Central memory CD8-positive, alpha-beta T cell (primary cell): ENCODE results near the gene KIAA1328.
"Not testable (repeated sequence)": the region's sequence is repeated elsewhere in the genome, so short reads cannot be mapped to it uniquely, and the experiment has no call there.

Source experiments
- ATAC-seq: fragments of 150-1000 bp; cut with Tn5 transposase; replicated peaks from 2 replicates; pipeline ENCODE4 v1.10.0; 2022; ENCODE audit warnings: mild to moderate bottlenecking, moderate FRiP score, moderate number of reproducible peaks; ENCODE audit not compliant: poor library complexity, severe bottlenecking; ENCODE audit errors: extremely low read depth
- DNase-seq, 2 donors: peaks; one replicate each; pipeline ENCODE4 v3.0.0; 2021; ENCODE audit warnings: low spot score in 2 of 2
- H3K27ac Mint-ChIP-seq: one replicate; pipeline ENCODE4 v1.8.0; 2022; ENCODE audit warnings: low read depth, mild to moderate bottlenecking, moderate library complexity, mixed read lengths
- H3K27me3 Mint-ChIP-seq: one replicate; pipeline ENCODE4 v1.8.0; 2022; ENCODE audit warnings: mixed read lengths
- H3K36me3 Mint-ChIP-seq: one replicate; pipeline ENCODE4 v1.8.0; 2022; ENCODE audit warnings: mild to moderate bottlenecking, moderate library complexity, mixed read lengths; ENCODE audit not compliant: insufficient read depth
- H3K4me1 Mint-ChIP-seq: one replicate; pipeline ENCODE4 v1.8.0; 2022; ENCODE audit warnings: mixed read lengths
- H3K4me3 Mint-ChIP-seq: one replicate; pipeline ENCODE4 v1.8.0; 2022; ENCODE audit warnings: mild to moderate bottlenecking, moderate library complexity, mixed read lengths
- H3K9me3 Mint-ChIP-seq: one replicate; pipeline ENCODE4 v1.8.0; 2022; ENCODE audit warnings: mixed read lengths

KIAA1328 gene

DNA sequence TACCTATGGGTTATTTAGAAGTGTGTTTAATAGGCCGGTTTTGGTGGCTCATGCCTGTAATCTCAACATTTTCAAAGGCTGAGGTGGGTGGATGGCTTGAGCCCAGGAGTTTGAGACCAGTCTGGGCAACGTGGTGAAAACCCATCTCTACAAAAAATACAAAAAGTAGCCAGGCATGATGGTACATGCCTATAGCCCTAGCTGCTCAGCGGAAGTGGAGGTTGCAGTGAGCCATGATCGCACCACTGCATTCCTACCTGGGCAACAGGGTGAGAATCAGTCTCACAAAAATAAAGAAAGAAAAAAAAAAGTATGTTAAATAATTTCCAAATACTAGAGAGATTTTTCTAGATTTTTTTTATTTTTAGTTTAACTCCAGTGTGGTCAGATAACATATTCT is 316.0 kb downstream of the KIAA1328 start:
- DNase-seq (no peak), ATAC-seq (no peak)
- H3K9me3 Mint-ChIP-seq: peaks cover 9% of the 10 kb centered on the region
- H3K4me1 Mint-ChIP-seq: no peaks in the 10 kb centered on the region
- H3K36me3 Mint-ChIP-seq: no peaks in the 10 kb centered on the region
- no peak overlapping the region for H3K4me3 Mint-ChIP-seq
- H3K27me3 Mint-ChIP-seq: no peaks in the 10 kb centered on the region
- no peak overlapping the region for H3K27ac Mint-ChIP-seq

DNA sequence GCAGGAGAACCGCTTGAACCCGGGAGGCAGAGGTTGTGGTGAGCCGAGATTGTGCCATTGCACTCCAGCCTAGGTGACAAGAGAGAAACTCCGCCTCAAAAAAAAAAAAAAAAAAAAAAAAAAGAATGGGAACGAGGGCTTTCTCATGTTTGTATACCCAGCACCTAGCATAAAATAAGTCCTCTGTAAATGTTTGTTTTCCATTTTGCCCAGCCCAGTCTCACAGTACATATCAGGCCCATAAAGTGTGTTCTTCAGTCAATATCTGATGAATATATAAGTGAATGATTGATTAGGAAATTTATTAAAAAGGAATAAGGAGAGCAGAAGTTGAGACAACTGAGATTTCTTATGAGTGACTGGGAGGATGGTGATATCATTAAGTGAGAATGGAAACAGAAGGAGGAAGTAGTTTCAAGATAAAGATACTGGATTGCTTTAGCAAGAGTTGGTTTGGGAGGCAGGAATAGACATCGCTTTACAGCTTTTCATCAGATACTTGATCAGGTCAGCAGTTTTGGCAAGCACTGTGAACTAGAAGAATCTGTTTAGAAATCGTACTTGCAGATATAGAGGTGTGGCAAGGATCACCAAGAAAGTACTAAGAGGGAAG is 327.5 kb downstream of the KIAA1328 start:
- Mint-ChIP-seq H3K4me1 (no peaks in the 10 kb centered on the region), H3K27me3 (no peaks in the 10 kb centered on the region), H3K9me3 (no peaks in the 10 kb centered on the region), H3K27ac (no peak overlapping the region), H3K36me3 (no peaks in the 10 kb centered on the region), H3K4me3 (no peak overlapping the region)
- ATAC-seq: no peak
- no peak for DNase-seq

DNA sequence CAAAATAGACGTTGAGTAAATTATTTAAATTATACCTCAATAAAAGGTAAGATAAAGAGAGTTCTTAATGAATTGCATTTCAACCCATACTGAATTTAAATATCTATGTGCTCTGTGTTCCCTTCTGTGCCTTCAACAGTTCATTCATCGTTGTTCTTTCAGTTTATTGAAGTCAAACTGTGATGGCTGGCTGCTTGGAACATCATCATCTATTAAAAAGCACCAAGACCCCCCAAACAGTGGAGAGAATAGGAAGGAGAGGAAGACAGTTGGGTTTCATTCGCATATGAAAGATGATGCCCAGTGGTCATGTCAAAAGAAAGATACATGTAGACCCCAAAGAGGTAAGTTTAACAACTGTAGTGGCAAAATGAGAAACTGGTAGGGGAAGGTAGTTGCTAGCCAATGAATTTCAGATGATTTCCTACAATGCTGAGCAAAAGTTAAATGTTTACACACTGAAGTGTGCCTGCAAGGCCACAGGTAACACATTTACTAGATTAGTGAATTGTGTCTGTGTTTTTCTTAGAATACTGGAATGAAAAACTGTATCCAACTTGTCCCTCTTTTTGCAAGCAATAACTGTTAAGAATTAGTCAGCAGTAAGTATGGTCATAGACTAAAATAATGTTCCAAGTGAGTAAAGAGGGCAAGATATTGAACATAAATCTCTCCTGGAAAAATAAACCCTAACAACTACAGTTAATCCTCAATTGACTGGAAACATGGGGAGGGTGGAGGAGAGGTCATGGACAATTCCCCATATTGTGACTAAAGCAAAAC is 331.3 kb downstream of the KIAA1328 start:
- H3K4me1 Mint-ChIP-seq: no peaks in the 10 kb centered on the region
- H3K27me3 Mint-ChIP-seq: no peaks in the 10 kb centered on the region
- DNase-seq (no peak), ATAC-seq (no peak)
- H3K27ac Mint-ChIP-seq: no peak overlapping the region
- H3K36me3 Mint-ChIP-seq: peaks cover 2% of the 10 kb centered on the region
- H3K9me3 Mint-ChIP-seq: no peaks in the 10 kb centered on the region
- no peak overlapping the region for H3K4me3 Mint-ChIP-seq

DNA sequence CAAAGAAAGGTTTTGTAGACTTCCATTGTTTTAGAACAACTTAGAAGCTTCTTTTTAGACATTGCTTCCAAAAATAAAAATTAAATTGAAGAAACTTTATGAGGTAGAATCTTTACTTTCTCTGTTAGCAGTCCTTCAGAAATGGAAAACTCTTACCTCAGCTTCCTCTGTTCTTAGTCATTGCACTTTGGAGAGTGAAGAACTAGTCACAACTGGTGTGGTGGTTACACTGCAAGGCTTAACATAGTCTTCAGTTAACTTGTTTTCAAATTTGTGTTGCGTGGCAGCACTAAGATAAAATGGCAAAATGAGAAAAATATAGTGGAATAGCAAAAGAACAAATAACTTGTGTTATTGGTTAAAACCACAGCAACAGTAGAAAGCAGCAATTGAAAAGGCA is 332.6 kb downstream of the KIAA1328 start:
- H3K9me3 Mint-ChIP-seq: no peaks in the 10 kb centered on the region
- no peaks in the 10 kb centered on the region for H3K4me1 Mint-ChIP-seq
- no peaks in the 10 kb centered on the region for H3K27me3 Mint-ChIP-seq
- H3K27ac Mint-ChIP-seq: no peak overlapping the region
- H3K4me3 Mint-ChIP-seq: no peak overlapping the region
- DNase-seq (no peak), ATAC-seq (no peak)
- peaks cover 2% of the 10 kb centered on the region for H3K36me3 Mint-ChIP-seq

DNA sequence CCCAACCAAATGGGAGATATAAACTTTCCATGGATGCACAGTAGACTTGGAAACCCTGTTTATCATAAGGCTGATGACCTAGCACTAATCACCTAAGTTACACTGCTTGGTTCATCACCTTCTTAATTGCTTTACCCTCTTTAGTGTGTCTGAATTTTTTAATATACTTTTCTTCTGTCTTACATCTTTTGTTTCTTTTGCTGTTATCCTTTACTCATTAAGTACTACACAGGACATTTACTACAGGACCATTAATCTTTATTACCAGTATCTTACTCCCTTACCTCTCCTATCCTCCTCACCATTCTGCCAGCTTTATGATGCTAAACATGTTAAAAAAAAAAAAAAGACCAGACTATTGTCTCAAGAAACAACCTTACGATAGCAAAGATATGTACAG is 333.6 kb downstream of the KIAA1328 start:
- no peaks in the 10 kb centered on the region for H3K9me3 Mint-ChIP-seq
- no peaks in the 10 kb centered on the region for H3K4me1 Mint-ChIP-seq
- ATAC-seq: no peak
- no peak overlapping the region for H3K4me3 Mint-ChIP-seq
- H3K27ac Mint-ChIP-seq: no peak overlapping the region
- peaks cover 2% of the 10 kb centered on the region for H3K36me3 Mint-ChIP-seq
- no peaks in the 10 kb centered on the region for H3K27me3 Mint-ChIP-seq
- no peak for DNase-seq

DNA sequence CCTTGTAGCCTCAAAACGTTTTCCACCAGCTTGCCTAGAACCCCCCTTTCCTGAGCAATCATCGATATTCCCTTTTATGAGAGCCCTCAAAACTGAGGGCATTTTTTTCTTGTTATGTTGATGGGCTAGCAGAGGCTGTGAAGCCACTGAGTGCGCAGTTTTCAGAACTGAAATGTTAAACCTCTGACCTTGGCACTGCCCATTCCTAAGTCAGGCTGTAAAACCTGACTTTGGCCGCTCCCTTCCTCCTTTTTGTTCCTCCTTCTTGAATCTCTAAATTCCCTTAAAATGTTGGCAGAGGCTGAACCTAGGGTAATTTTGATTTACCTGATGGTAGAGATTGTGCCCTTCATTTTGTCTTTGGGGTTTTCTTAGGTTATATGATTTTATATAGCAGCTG is 334.2 kb downstream of the KIAA1328 start:
- Mint-ChIP-seq H3K4me1 (no peaks in the 10 kb centered on the region), H3K9me3 (no peaks in the 10 kb centered on the region), H3K27ac (no peak overlapping the region), H3K36me3 (peaks cover 2% of the 10 kb centered on the region), H3K4me3 (no peak overlapping the region), H3K27me3 (no peaks in the 10 kb centered on the region)
- ATAC-seq (no peak), DNase-seq (no peak)

DNA sequence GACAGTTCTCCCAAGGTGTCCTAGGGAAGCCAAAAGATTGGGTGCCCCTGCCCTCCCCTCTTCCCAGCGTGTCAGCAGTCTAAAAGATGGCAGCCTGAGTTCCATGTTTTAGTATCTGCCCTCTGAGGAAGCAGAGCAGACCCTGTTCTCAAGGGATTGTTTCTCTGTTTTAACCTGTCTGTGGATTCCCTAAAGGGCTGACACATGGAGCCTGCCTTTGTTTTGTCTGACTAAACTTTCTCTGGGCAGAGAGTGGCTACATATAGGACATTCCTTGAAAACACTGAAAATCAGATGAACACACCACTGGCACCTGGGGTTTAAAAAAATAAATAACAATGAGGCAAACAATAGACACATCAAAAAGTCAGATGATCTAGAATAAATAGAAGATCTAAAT is 337.6 kb downstream of the KIAA1328 start:
- no peak overlapping the region for H3K4me3 Mint-ChIP-seq
- no peak for DNase-seq
- H3K27ac Mint-ChIP-seq: no peak overlapping the region
- no peaks in the 10 kb centered on the region for H3K9me3 Mint-ChIP-seq
- H3K36me3 Mint-ChIP-seq: peaks cover 4% of the 10 kb centered on the region
- no peaks in the 10 kb centered on the region for H3K27me3 Mint-ChIP-seq
- no peaks in the 10 kb centered on the region for H3K4me1 Mint-ChIP-seq
- ATAC-seq: no peak

DNA sequence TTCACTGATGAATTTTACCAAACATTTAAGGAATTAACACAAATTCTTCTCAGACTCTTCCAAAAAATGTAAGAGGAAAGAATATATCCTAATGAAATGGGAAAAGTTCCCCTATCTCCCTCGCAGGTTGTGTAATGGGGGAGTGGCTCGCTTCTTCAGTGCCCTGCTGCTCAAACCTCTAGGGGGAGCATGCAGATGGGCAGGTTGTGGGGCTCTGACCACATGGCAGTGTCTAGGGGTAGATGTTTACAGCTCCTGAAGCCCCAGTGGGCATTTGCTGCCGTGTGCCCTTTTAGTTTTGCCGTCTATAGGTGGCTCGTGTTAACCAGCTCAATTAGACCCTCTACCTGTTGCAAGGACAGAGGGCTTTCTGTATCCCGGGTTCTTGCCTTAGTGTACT is 338.0 kb downstream of the KIAA1328 start:
- not testable (repeated sequence) for H3K9me3 Mint-ChIP-seq, H3K27me3 Mint-ChIP-seq, DNase-seq, H3K27ac Mint-ChIP-seq, H3K4me1 Mint-ChIP-seq, H3K36me3 Mint-ChIP-seq, ATAC-seq, H3K4me3 Mint-ChIP-seq

DNA sequence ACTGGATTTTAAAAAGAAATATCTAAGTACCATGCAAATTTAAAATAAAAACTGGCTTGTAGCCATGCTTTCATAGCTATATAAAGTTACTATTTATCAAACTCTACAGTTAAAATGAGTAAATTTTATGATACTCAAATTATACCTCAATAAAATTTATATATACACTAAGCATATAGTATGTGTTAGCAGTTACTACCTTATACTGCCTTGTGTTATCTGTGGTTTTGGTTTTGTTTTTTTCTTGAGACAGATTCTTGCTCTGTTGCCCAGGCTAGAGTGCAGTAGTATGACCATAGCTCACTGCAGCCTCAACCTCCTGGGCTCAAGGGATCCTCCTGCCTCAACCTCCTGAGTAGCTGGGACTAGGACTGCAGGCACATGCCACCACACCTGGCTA is 342.1 kb downstream of the KIAA1328 start:
- Mint-ChIP-seq H3K9me3 (no peaks in the 10 kb centered on the region), H3K4me3 (no peak overlapping the region), H3K27me3 (no peaks in the 10 kb centered on the region), H3K36me3 (peaks cover 10% of the 10 kb centered on the region), H3K4me1 (no peaks in the 10 kb centered on the region), H3K27ac (no peak overlapping the region)
- ATAC-seq: no peak
- DNase-seq: no peak

DNA sequence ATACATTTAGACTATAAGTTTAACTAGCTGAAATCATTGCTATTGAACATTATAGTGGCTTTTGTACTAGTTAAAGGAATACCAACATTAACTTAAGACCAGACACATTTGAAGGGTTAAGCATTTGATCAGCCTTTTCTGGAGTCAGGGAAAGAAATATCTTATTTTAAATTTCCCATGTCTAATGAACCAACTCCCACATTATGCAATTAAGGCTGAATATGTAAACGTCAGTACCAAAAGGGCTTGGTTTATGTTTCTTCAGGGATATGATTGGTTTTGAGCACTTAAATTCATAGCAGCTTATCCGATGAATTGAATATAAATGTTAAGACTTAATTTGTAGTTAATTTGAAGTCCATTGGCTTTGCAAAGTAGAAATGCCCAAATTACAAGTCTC is 344.5 kb downstream of the KIAA1328 start:
- H3K9me3 Mint-ChIP-seq: no peaks in the 10 kb centered on the region
- H3K36me3 Mint-ChIP-seq: peaks cover 10% of the 10 kb centered on the region
- no peaks in the 10 kb centered on the region for H3K27me3 Mint-ChIP-seq

DNA sequence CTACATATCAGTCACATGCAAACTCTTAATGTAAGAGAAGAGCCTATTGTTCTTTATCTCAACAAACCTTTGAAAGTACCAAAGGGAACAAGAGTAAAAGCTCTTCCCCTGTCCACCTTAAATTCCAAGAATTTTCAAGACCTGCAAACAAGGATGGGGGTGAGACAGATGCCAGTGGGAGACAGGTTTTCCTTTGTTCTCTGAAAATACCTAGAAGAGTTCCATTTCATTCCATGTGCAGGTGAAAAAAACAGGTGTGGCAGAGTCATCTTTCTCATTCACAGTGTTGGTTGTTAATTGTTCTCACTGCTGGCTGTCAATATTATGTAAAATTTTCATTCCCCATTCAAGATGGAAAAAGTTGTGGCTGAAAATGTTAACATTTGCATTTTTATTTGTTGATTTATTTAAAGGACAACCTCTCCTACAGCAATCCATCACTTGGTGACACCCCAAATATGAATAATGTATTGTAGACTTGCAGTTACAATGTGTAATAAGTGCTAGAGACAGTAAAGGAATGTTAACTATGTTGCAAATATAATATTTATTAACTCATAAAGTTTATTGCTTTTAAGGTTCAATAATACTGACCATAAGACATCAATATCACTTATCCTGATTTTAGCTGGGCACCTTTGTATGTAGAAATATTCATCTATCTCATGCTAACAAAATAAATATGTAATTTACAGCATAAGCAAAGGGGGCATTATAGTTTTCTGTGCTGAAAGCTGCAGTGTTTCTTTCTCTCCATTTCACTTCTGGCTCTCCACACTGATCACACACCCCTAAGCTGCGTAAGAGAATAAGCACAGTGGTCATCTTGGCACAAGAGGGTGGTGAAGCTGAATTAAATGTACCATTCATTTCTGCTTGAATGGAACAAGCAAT is 347.0 kb downstream of the KIAA1328 start:
- Mint-ChIP-seq H3K36me3 (peaks cover 10% of the 10 kb centered on the region), H3K9me3 (no peaks in the 10 kb centered on the region), H3K27me3 (no peaks in the 10 kb centered on the region), H3K4me3 (no peak overlapping the region), H3K27ac (no peak overlapping the region), H3K4me1 (no peaks in the 10 kb centered on the region)
- ATAC-seq: no peak
- no peak for DNase-seq

More for the DNA sequence above, 344.5 kb downstream of the KIAA1328 start:
- no peak overlapping the region for H3K4me3 Mint-ChIP-seq
- DNase-seq (no peak), ATAC-seq (no peak)
- H3K27ac Mint-ChIP-seq: no peak overlapping the region
- no peaks in the 10 kb centered on the region for H3K4me1 Mint-ChIP-seq

DNA sequence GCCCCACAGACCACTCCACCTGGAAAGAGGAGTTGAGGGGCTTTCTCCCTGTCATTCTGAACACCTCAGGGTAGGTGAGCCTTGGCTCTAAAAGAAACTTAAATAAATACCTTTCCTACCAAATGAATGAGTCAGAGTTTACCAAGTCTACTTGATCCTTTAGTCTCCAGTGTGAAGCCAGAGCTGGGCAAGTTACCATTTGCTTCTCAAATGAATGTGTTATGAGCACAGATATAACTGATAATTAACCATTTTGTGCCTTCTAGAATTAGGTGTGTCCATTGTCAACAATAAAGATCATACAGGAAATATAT is 347.7 kb downstream of the KIAA1328 start:
- Mint-ChIP-seq H3K36me3 (peaks cover 10% of the 10 kb centered on the region), H3K27ac (no peak overlapping the region), H3K9me3 (no peaks in the 10 kb centered on the region), H3K4me1 (no peaks in the 10 kb centered on the region), H3K4me3 (no peak overlapping the region), H3K27me3 (no peaks in the 10 kb centered on the region)
- no peak for ATAC-seq
- no peak for DNase-seq

DNA sequence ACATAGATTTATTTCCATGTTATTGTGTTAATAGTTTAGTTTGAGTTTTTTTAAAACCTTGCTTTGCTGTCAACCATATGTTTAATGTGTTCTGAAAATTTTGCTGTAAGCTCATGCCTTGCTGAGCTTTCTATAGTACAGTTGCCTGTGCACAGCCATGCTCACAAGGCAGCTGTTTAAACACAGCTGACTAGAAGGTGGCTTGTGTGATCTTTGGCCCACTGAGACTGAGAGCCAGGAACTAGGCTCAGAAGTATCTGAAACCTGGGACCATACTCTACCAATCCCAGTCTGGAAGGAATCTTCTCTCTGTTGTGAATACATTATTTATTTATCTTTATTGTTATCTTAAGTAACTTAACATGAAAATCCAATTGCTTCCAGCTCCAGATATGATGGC is 350.5 kb downstream of the KIAA1328 start:
- ATAC-seq (no peak), DNase-seq (no peak)
- H3K9me3 Mint-ChIP-seq: no peaks in the 10 kb centered on the region
- H3K4me3 Mint-ChIP-seq: no peak overlapping the region
- no peak overlapping the region for H3K27ac Mint-ChIP-seq
- no peaks in the 10 kb centered on the region for H3K4me1 Mint-ChIP-seq
- peaks cover 9% of the 10 kb centered on the region for H3K36me3 Mint-ChIP-seq
- no peaks in the 10 kb centered on the region for H3K27me3 Mint-ChIP-seq
